ENCODE results near the gene PLXDC2. TPM values are rescaled to one million over a fixed set of nuclear protein-coding genes. Genes with fewer than 3 reads are reported as not detected.

The PLXDC2 gene
- total RNA-seq, 1 donor from 2014 or later: 51.3 TPM

DNA sequence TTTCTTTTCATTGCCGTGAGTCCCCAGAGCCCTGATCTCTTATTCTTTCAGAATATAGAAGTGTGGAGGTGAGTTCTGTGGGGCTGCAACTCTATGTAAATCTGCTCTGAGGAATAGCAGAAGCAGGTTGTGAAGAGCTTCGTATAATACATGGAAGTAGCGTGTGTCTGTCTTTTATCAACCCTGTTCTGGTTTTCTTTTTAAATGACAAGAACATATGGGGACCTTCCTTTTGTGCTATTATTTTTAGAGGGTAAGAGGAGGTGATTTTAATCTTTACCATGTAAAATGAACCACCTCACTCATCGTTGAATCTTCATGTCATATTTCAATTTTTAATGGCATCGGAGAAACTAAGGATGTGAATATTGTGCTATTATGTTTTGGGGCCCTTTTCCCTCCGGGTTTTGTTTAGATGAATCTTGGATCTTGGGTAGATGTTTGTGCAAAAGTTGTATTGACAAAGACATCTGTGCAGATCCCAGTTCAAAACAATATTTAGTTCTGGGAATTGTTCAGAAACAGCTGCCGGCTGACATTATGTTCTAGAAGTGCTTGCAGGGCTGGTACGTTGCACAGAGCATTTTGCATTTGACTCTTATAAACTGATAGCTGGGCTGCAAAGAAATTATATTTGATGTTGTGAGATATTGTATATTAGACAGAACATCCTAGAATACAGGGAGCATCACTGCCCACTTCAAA, 46.7 kb downstream of the PLXDC2 start:
- no peaks in the 10 kb centered on the region for H3K4me1 ChIP-seq
- H3K27ac ChIP-seq: no peak overlapping the region
- TF ChIP-seq POLR2AphosphoS5 (IDR thresholded peaks at IDR 0.05; ENCODE audit: insufficient read depth in 1 of 2, low read depth in 1 of 2): no peak
- TF ChIP-seq POLR2A (IDR thresholded peaks at IDR 0.05): no peak
- no peak for TF ChIP-seq CTCF (IDR thresholded peaks at IDR 0.05)
- no peak for DNase-seq (ENCODE audit: extremely low spot score in 2 of 2)
- H3K27me3 ChIP-seq: no peaks in the 10 kb centered on the region
- H3K4me3 ChIP-seq: no peak overlapping the region
- no peaks in the 10 kb centered on the region for H3K36me3 ChIP-seq
- intact Hi-C loops (cut with DNase I): no loop called here
- H3K9me3 ChIP-seq: no peaks in the 10 kb centered on the region

DNA sequence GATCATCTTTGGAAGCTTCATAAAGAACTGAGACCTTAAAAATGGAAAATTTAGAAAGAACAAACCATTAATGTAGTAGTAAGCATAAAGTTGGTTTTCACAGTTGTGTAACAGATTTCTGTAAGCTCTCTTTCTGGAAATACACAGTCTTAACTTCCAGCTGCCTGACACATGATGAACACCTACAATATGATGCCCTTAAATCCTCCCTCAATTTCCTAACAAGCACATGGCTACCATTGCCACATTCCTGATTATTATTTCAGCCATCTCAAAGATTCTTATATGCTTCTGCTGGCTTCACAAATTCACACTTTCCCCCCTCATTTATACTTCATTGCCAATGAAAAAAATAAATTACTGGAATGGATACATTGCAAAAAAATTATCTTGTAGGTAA, 49.4 kb downstream of the PLXDC2 start:
- no peak overlapping the region for H3K4me3 ChIP-seq
- intact Hi-C loops (cut with DNase I): no loop called here
- TF ChIP-seq CTCF (IDR thresholded peaks at IDR 0.05): no peak
- no peak for TF ChIP-seq POLR2AphosphoS5 (IDR thresholded peaks at IDR 0.05; ENCODE audit: insufficient read depth in 1 of 2, low read depth in 1 of 2)
- TF ChIP-seq POLR2A (IDR thresholded peaks at IDR 0.05): no peak
- H3K27me3 ChIP-seq: no peaks in the 10 kb centered on the region
- no peak for DNase-seq (ENCODE audit: extremely low spot score in 2 of 2)
- no peaks in the 10 kb centered on the region for H3K36me3 ChIP-seq
- H3K27ac ChIP-seq: no peak overlapping the region
- H3K4me1 ChIP-seq: no peaks in the 10 kb centered on the region
- no peaks in the 10 kb centered on the region for H3K9me3 ChIP-seq

- no peak for TF ChIP-seq POLR2AphosphoS5 (IDR thresholded peaks at IDR 0.05; ENCODE audit: insufficient read depth in 1 of 2, low read depth in 1 of 2)
- TF ChIP-seq POLR2A (IDR thresholded peaks at IDR 0.05): no peak
- TF ChIP-seq CTCF (IDR thresholded peaks at IDR 0.05): no peak
- Histone ChIP-seq H3K9me3 (no peaks in the 10 kb centered on the region), H3K4me3 (no peak overlapping the region), H3K4me1 (peaks cover 4% of the 10 kb centered on the region), H3K27ac (no peak overlapping the region), H3K36me3 (no peaks in the 10 kb centered on the region), H3K27me3 (no peaks in the 10 kb centered on the region)
- DNase-seq (ENCODE audit: extremely low spot score in 2 of 2): no peak
- intact Hi-C loops (cut with DNase I): no loop called here
Measured at GRCh38 chr10:19869370-19869769, 53.1 kb downstream of the PLXDC2 start.

DNA sequence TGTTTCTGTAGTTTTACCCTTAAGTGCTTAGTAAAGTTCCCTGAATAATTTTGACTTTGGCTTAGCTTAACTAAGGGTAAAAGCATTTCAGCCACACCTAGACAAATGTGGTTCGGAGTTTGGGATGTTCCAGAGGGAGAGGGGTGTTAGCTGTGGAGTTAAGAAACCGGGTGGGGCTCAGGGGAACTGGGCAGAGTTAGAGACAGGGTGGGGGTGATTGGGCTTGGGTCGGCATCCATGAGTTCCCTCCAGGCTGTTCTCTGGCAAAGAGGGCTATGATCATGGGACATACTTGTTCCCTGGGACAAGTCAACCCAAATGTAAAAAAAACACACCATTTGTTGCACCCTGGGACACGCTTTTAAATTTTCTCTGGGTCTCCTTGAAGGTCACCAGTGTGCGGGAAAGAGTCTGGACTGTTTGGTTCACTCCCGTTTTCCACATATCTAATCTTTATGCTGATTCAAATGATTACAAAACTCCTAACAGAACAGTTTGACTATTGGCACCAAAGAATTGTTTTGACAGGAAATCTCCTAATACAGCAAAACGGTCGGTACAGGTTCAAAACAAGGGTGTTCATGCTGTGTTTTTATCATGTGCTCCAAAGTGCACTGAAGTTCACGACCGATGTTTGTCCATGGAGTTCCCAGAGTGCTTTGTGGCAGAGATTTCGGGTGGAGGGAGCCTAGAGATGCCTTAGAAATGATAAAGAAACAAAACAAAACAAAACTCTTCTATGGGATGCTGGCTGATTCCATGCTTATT, 56.5 kb downstream of the PLXDC2 start:
- Histone ChIP-seq H3K27ac (no peak overlapping the region), H3K36me3 (no peaks in the 10 kb centered on the region), H3K27me3 (no peaks in the 10 kb centered on the region), H3K4me1 (peaks cover 4% of the 10 kb centered on the region), H3K4me3 (no peak overlapping the region), H3K9me3 (no peaks in the 10 kb centered on the region)
- DNase-seq (ENCODE audit: extremely low spot score in 2 of 2): no peak
- TF ChIP-seq POLR2AphosphoS5 (IDR thresholded peaks at IDR 0.05; ENCODE audit: insufficient read depth in 1 of 2, low read depth in 1 of 2) (no peak), POLR2A (IDR thresholded peaks at IDR 0.05) (no peak), CTCF (IDR thresholded peaks at IDR 0.05) (no peak)
- intact Hi-C loops (cut with DNase I): no loop called here

- intact Hi-C loops (cut with DNase I): no loop called here
- TF ChIP-seq POLR2AphosphoS5 (IDR thresholded peaks at IDR 0.05; ENCODE audit: insufficient read depth in 1 of 2, low read depth in 1 of 2) (no peak), POLR2A (IDR thresholded peaks at IDR 0.05) (no peak), CTCF (IDR thresholded peaks at IDR 0.05) (no peak)
Measured at GRCh38 chr10:19874190-19874589, 58.0 kb downstream of the PLXDC2 start.

More at GRCh38 chr10:19874190-19874589, 58.0 kb downstream of the PLXDC2 start:
- peaks cover 4% of the 10 kb centered on the region for H3K4me1 ChIP-seq
- H3K36me3 ChIP-seq: no peaks in the 10 kb centered on the region
- no peak overlapping the region for H3K27ac ChIP-seq
- no peak overlapping the region for H3K4me3 ChIP-seq
- no peaks in the 10 kb centered on the region for H3K27me3 ChIP-seq
- DNase-seq (ENCODE audit: extremely low spot score in 2 of 2): no peak
- no peaks in the 10 kb centered on the region for H3K9me3 ChIP-seq

Measured in vagina (tissue), 2 donors.